Measurements from ENCODE around the gene HOXB3.

GRCh38 chr17:48563867-48564187 is 26.2 kb downstream of the HOXB3 start:
- TF ChIP-seq POLR2A (IDR thresholded peaks at IDR 0.05), result no peak
- no peak for TF ChIP-seq CTCF (IDR thresholded peaks at IDR 0.05)

Data from Peyer's patch (tissue), 4 donors.